Limb (tissue), 2 donors: ENCODE results near the gene GATA6.
"Not testable (repeated sequence)": the region's sequence is repeated elsewhere in the genome, so short reads cannot be mapped to it uniquely, and the experiment has no call there.

Experiments used
- DNase-seq, 2 donors: peaks; one replicate each; pipeline ENCODE4 v3.0.0-alpha.2; 2016; ENCODE audit errors: extremely low spot score in 2 of 2

Gene GATA6

DNA sequence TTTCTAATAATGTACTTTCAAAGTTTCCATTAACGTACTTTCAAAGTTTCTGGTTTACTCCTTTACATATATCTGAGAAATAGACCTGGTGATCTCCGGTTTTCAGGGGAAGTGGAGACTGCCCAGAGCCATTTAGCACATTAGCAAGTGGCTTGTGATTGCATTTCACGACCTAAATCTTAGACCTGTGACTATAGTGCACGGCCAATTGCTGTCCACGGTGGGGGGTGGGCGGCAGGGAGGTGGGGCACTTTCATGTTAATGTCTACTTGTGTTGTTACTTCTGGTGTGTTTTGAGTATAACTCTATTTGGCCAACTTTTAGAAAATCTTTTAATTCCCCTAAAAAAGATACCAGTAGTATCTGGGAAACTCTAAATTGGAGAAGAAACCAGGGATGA, 11.3 kb downstream of the GATA6 start:
- no peak for DNase-seq

DNA sequence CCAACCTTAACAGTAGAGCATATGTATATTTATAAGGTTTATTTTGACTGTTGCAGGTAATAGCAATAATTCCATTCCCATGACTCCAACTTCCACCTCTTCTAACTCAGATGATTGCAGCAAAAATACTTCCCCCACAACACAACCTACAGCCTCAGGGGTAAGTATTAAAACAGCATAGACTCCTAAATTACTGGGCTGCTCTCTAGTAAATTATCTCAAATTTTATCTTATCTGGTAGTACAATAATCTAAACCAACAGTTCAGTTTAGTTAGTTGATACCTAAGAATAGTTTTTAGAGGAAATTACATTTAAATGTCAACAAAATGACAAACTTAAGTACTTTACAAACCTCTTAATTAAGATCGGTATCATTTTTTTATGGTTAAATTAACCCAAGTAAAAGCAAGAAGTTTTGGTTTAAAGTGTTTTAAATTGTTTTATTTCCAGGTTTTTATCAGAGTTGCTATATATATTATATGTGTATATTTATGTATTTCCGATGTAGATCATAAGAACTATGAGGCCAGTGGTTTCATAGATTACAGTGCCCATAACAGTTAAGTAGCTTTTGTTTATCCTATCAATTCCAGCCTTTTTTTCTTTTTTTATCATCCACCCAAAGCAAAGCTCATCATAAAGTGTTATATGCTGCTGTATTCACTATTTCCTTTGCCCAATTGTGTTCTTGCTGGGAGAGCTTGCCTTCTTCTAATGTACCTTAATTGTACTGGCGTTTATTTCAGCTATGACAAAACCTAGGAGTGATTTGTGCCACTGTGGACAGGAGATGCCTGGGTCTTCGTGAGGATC, 13.7 kb downstream of the GATA6 start:
- no peak for DNase-seq

DNA sequence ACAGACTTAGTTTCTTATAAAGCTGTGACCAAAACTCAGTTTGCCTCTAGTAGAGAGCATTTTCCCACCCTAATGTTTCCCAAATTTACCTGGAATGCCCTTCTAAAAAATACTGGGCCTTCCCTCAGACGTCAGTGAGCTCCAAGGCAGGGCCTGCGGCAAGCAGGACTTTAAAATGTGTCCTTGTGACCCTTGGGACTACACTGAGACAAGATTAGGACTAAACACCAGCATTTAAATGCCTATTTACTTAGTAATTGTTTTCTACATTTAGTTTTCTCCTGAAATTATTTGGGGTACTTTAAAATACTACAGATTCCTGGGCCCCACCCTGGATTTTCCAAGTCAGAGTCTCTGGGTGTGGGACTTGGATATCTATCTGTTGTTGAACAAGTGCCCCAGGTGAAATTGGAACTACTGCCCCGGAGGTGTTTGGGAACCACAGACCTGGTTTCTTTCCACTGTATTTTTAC, 14.3 kb downstream of the GATA6 start:
- no peak for DNase-seq

DNA sequence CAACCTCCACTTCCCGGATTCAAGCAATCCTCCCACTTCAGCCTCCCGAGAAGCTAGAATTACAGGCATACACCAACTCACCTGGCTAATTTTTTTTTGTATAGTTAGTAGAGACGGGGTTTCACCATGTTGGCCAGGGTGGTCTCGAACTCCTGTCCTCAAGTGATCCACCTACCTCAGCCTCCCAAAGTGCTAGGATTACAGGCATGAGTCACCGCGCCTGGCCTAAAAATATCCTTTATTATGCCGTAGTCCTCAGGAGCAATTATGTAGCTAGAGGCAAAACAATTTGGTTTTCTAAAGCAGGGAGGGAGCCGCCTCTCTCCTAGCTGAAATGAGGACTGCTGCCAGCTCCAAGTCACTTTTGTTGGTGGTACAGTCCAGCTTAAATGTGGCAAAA, 15.2 kb downstream of the GATA6 start:
- DNase-seq = not testable (repeated sequence)

DNA sequence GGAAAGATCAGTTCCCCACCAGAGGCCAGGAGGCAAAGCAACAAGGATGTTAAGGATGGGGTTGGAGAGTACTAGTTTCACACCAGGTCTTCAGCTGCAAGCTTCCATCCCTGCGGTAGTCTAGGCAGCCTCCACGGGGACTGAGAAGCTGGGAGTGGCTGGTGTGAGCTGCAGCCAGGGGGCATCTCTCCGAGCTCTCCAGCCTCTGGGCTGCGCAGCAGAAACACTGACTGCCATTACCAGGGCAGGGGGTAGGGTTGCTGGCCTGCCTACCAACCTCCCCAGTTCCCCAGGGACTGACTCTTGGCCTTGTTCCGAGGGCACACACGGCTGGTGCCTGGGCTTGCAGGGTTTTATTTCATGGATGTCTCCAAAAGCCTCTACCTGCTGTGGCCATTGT, 15.9 kb downstream of the GATA6 start:
- DNase-seq = no peak

DNA sequence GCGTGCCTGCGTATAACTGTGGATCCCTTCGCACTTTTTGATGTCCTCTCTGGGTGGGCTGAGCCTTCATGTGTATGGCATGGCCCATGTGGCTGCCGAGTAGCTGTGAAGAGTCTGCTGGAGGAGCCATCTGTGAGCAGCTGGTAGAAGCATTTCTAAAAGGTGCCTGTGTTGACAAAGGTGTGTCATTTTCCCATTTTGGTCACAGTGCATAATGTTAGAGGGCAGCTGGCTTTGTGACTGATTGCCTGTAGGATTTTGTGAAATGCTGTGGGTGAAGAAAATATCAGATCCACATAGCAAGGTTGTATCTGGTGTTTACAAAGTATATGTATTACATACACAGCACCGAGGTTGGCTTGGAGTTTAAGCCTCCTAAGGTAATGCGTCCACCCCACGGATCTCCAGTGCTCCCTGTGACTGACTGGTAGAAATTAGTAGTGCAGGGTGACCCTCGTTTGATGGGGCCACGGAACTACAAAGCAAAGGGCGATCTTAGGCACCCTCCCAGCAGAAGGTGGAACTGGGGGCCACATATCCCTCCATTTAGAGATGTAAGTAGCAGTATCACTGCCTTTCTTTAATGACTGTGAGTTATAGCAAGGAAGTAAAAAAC, 16.5 kb downstream of the GATA6 start:
- no peak for DNase-seq

DNA sequence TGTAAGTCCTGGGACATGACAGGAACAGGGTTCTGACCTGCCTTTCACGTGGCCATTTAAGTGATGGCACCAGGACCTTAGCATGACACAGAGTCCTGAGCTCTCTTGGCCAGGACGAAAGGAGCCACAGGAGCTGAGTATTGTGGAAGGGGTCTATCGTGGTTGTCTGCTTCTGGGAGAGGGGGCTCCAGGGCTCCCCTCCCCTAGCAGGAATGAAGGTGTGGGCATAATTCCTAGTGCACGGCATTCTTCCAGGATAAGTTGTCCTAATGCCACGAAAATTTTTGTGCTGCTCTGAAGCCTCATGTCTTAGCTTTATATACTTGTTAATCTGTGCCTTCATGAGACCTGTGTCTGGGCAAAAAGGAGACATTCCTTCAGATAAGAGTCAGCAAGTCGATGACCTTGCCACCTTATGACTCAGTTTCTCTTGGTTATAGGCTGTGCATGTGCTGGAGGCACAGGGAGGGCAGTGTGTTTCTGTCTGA, 17.1 kb downstream of the GATA6 start:
- no peak for DNase-seq

DNA sequence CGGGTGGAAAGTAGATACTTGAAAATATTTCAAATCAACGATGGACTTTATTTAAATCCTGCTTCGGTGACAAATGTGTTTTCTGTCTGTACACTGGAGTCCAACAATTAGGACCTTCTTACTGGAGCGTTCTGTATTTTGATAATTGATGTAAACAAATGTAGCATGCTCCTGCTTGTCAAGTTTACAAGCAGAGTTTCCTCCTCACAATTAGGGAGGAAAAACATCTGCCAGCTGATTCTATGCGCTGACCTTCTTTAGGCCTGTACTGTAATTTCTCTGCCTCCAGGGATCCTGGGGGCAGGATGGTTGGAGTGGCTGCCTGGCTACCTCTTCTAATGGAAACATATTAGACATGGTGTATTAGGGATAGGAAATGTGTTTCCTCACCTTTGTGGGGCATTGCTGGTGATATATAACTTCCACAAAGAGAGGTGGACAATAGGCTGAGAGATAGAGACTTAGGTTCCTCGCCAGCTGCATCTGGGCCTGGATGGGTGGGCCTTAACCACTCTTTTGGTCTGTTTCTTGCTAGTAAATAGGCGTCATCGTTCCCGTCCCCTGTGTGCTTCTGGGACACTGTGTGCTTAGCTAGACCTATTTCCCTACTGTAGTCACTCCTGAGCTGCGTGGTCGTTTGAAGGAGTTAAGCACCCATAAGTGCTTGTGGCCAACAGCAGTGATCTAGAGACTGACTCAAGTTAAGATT, 19.3 kb downstream of the GATA6 start:
- no peak for DNase-seq

DNA sequence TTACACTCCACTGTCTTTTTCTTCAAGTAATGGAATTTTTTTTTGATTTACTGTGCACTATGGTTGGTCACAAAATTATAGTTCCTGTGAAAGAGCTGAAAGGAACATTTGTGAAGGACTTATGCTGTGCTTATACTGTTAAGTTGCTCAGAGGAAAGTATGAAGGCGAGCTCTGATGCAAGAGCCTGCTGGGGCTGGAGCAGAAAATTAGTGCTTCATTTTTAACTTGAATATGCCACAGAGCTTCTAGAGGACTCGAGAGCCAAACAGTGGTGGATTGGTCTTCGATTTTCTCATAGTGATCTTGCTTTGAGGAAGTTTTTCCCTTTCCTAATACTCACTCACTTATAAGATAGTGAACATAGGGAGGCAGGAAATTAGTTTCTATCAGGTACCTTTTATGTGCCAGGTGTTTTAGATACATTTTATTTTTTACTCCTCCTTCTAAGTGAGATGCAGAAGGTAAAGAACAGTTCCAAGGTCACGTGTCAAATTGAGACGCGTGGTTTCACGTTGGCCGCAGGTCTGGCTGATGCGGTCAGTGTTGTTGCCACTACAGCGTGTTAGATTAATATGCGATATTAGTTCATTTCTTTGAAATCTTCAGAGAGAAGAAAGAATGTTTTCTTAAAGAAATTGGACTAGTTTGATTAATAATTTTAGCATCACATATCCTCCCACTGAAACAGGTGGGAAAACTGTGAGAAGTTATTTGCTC, 20.2 kb downstream of the GATA6 start:
- no peak for DNase-seq

DNA sequence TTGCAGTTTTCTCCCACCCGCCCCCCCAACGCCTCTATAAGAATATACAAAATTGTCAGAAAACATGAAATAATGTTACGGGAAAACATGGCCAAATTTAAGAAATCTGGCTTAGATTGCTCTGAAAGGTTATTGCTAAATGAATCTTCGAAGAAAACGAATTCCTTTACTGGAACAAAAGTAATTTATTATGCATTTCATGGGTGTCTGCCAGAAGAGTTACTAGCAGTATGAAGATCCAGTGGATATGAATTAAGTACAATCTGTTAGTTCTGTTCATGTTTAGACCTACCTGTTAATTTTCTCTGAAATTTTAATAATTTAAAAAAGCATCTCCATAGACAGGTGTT, 21.9 kb downstream of the GATA6 start:
- DNase-seq = no peak

DNA sequence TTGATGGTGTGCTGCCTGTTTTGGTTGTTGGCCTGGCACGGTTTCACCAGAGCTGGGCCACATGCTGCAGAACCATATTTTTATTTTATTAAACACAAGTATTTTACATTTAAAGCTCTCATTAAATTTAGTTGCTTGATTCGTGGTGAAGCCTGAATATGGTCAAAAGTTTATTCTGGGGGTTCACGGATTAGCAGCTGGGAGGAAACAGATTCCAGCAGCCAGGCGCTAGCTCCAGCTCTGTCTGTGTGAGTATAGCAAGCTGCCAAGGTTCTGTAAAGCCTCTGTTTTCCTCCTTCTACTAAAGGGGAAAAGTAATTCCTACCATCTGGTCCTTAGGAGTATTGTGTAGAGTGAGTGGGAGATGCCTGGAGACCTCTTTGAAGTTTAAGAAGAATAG, 22.5 kb downstream of the GATA6 start:
- DNase-seq = peak in 1 of 2 donors; percentile 55

DNA sequence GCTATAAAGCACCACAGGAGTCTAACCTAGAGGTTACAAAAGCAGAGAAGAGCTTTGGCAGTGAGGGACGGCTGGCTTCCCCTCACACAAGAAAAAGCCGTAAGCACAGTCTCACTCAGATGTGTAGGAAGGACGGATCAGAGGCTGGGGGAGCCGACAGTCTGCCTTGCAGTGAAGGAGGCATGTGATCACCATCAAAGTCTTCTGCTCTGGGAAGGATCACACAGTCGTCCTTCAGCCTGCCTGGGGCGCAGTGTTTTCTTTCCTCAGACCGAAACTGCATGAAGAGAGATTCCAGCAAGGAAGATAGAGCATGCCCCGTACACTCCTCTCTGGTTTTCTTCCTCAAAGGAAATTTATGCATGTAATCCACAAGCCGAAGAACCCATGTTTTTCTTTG, 24.1 kb downstream of the GATA6 start:
- DNase-seq = no peak

DNA sequence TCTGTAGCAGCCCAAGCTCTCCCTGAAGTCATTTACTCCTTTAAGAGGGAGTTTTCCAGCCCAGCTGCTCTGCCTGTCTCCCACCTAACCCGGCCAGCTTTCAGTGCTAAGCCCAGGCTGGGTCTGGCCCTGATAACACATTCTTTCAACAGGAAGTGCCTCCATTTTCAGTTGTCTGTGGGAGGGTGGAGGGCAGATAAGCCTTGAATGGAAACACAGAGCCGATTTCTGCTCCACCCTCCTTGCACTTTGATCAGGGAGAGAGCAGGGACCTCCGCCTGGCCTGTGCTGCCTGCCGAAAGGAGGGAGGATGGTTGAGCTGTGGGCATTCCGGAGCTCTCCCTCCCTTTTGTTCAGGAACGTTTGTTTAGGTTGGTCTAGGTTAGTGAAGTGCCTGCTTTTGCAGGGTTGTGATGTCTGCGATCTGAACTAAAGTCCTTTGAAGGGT, 24.8 kb downstream of the GATA6 start:
- no peak for DNase-seq

DNA sequence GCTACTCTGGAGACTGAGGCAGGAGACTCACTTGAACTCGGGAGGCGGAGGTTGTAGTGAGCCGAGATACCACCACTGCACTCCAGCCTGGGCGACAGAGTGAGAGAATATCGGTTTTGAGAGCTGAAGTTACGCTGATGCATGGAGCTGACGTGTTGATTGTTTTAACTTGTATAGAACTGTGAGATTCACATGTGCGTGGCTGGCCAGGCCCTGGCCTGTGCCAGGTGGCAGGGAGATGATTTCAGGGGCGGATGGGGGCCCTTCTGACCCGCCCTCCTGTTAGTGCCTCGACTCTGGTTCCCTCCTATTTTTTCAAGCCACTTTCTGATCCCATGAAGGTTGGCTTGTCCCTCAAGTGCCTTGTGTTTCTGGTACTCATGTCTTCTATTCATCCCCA, 25.7 kb downstream of the GATA6 start:
- DNase-seq = no peak

DNA sequence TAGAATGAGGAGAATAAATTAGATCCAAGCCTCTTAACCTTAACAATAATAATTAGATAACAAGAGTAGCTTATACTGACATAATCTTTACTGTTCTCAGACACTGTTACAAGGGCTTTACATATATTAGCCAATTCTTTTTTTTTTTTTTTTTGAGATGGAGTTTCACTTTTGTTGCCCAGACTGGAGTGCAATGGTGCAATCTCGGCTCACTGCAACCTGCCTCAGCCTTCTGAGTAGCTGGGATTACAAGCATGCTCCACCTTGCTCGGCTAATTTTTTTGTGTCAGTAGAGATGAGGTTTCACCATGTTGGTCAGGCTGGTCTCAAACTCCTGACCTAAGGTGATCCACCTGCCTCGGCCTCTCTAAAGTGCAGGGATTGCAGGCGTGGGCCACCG, 27.6 kb downstream of the GATA6 start:
- DNase-seq = not testable (repeated sequence)

DNA sequence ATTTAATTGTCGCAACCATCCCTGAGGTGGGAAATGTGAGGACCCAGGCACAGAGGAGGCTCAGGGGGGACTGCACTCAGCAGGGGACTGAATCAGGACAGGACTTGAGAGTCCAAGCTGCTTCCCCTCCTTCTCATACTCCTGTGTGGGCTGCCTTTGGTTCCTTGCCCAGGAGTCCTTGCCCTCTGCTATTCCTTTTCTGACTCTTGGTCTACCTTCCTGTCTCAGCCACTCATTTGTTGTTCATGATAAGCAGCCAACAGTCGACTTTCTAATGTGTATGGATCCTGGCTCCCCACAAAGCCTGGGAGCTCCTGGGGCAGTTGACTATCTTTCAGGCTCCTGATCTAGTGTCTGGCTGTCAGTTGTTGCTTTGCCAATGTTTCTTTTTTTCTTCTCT, 28.3 kb downstream of the GATA6 start:
- DNase-seq = no peak

DNA sequence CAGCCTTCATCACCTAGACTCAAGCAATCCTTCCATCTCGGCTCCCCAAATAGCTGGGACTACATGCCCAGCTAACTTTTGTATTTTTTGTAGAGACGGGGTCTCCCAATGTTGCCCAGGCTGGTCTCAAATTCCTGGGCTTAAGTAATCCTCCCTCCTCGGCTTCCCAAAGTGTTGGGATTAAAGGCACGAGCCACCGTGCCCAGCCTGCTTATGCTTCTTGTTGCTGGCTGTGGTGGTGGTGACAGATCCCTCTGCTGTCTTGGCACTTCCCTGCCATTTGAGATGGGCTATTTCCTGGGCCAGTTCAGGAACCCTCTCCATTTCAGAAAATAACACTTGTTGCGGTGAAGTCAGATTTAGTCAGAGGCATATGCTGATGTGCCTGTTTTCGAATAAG, 28.8 kb downstream of the GATA6 start:
- no peak for DNase-seq

DNA sequence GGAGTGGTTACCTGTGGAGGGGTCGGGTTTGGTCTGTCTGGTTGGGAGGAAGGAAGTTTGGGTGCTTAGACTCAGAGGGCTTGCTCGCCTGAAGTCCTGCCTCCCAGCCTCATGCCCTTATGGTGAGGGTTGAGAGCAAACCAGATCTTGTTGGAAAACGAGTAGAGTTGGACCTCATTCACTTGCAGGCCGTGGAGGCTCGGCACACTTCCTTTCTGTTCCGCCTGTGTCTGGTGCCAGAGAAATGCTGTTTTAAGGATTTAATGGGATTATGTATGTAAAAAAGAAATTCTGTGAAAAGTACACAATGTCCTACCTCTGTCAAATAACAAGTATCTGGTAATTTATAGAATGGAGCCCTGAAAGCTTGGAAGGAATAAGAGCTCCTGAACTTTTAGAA, 29.6 kb downstream of the GATA6 start:
- DNase-seq = no peak

DNA sequence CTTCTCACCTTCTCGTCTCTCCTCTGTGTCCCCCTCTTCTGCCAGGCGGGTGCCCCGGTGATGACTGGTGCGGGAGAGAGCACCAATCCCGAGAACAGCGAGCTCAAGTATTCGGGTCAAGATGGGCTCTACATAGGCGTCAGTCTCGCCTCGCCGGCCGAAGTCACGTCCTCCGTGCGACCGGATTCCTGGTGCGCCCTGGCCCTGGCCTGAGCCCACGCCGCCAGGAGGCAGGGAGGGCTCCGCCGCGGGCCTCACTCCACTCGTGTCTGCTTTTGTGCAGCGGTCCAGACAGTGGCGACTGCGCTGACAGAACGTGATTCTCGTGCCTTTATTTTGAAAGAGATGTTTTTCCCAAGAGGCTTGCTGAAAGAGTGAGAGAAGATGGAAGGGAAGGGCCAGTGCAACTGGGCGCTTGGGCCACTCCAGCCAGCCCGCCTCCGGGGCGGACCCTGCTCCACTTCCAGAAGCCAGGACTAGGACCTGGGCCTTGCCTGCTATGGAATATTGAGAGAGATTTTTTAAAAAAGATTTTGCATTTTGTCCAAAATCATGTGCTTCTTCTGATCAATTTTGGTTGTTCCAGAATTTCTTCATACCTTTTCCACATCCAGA, 31.3 kb downstream of the GATA6 start:
- no peak for DNase-seq

DNA sequence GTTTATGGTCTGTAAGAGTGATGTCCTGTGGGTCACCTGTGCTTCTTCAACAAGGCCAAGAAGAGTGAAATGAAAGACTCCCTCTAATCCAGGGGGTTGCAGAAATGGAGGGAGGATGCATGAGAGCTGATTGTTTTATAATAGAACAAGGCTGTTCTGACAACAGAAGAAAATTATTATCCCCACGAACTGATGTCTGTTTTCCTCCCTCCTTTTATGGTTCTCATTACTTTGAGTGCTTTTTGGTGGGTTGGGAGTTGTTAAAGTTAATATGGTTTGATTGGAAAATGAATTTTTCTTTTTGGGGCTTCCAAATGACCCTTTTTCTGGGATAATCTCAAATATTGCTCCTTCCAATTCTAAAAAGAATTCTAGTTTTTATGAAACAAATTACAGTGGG, 33.6 kb downstream of the GATA6 start:
- no peak for DNase-seq

DNA sequence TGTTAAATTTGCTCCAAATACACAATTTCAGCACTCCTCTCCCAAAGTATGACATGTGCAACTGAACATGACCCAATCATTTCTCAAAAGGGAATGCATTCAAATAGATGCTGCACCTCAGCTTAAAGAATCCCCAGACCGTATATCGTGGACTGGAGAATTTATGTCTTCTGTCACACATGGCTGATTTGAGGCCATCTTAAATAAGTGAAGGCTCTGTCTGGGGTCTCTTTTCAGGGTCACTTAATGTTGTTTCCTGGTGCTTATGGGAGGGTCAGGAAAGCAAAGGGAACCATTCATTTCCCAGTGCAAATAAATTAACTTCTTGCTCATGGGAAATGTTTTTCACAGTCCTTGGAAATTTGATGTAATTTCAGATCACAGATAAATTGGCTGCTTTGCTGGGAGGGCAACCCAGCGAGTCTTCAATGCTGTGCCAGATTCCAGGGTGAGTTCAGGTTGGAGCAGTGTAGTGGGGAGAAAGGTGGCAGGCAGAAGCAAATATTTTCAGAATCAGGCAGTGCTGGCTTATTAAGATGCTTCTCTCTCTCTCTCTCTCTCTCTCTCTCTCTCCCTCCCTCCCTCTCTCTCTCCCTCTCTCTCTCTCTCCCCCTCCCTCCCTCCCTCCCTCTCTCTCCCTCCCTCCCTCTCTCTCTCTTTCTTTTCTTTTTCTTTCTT, 34.3 kb downstream of the GATA6 start:
- no peak for DNase-seq
